OCI-LY3 (cell line): ENCODE data around the gene B4GALT3.

ENCODE experiments used
- H2AFZ ChIP-seq: fragments of 200-600, 300-600 bp; shearing (Covaris generic); 2 replicates; pipeline ENCODE4 v1.6.0; 2014; ENCODE audit warnings: antibody characterized with exemption, low read depth, low read length
- H3K27ac ChIP-seq: fragments of 200-600, 300-600 bp; sonication (generic); 2 replicates; pipeline ENCODE4 v1.5.1; 2014; ENCODE audit warnings: mild to moderate bottlenecking, low read length, moderate library complexity, mixed read lengths
- H3K27me3 ChIP-seq: fragments of 200-600, 300-600 bp; sonication (generic); 2 replicates; pipeline ENCODE4 v1.6.1; 2014; ENCODE audit warnings: low read depth, low read length, mixed read lengths
- H3K36me3 ChIP-seq: fragments of 200-600, 300-600 bp; sonication (generic); replicated peaks from 2 replicates; pipeline ENCODE3; 2014; ENCODE audit warnings: low read depth, low read length, mixed read lengths
- H3K4me1 ChIP-seq: fragments of 300-600, 200-600 bp; sonication (generic); 2 replicates; pipeline ENCODE4 v1.6.1; 2014; ENCODE audit warnings: low read length, mixed read lengths
- H3K4me2 ChIP-seq: fragments of 200-600, 300-600 bp; sonication (generic); 2 replicates; pipeline ENCODE4 v1.6.1; 2014; ENCODE audit warnings: low read length, mixed read lengths
- H3K4me3 ChIP-seq: fragments of 300-600, 200-600 bp; sonication (generic); 2 replicates; pipeline ENCODE4 v1.5.1; 2014; ENCODE audit warnings: antibody characterized with exemption, mild to moderate bottlenecking, low read length, moderate library complexity
- H3K79me2 ChIP-seq: fragments of 300-600, 200-600 bp; shearing (Covaris generic); 2 replicates; pipeline ENCODE4 v1.6.1; 2014; ENCODE audit warnings: mild to moderate bottlenecking, low read length, mixed read lengths
- H3K9ac ChIP-seq: fragments of 300-600, 200-600 bp; shearing (Covaris generic); 2 replicates; pipeline ENCODE4 v1.6.0; 2014; ENCODE audit warnings: mild to moderate bottlenecking, low read length, moderate library complexity
- H3K9me3 ChIP-seq: fragments of 200-600, 300-600 bp; shearing (Covaris generic); 2 replicates; pipeline ENCODE4 v1.6.1; 2014; ENCODE audit warnings: low read length, mixed read lengths; ENCODE audit not compliant: insufficient read depth
- H4K20me1 ChIP-seq: fragments of 200-600, 300-600 bp; sonication (generic); 2 replicates; pipeline ENCODE4 v1.6.1; 2016; ENCODE audit warnings: low read length, mixed read lengths; ENCODE audit not compliant: insufficient read depth
- EZH2phosphoT487 ChIP-seq: fragments of 200-600 bp; shearing (Covaris generic); IDR thresholded peaks from 2 replicates; pipeline ENCODE4 v1.6.1; 2018; ENCODE audit warnings: antibody characterized with exemption, mixed run types, low read depth
- TF ChIP-seq, protein P1 (sequence below): fragments of 200-600, 300-600 bp; sonication (generic); IDR thresholded peaks from 2 replicates; pipeline ENCODE4 v1.5.1; 2014; ENCODE audit warnings: antibody characterized with exemption, low read length, low read depth

B4GALT3 gene

DNA sequence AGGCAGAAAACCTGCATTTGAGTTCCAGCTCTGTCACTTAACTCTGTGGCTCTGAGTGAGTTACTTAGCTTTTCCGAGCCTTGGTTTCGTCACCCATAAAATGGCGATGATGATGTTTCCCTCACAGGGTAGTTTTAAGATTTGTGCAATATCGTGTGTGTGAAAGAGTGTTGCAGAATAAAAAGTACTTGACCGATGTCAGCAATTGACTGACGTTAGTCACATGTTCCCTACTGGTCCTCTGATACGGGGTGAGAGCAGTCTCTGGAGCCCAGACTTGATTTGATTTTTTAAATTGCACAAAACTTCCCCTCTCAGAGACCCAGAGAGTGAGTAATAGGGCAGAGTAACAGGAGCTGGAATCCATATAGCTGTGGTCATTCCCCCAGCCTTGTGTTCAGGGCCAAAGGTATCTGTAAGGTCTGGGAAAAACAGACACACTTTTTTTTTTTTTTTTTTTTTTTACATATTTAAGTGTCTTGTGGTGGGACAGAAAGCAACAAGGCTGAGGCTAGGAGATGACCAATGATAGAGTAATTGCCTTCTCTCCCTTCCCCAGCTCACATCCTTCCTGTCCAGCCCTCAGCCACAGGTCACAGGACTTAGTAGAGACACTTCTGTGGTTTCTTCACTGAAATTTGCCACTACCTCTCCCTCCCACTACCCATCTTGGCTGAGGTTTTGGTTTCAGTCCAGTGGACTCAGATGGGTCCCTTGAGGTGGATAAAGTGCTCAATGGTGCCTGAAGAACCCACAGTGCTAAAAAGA lies 39.8 kb upstream of the B4GALT3 start:
- Histone ChIP-seq H3K27ac (no peak overlapping the region), H3K36me3 (peaks cover 23% of the 10 kb centered on the region), H3K79me2 (no peaks in the 10 kb centered on the region), H3K9ac (no peak overlapping the region), H4K20me1 (no peaks in the 10 kb centered on the region), H3K4me2 (no peak overlapping the region), H3K9me3 (no peaks in the 10 kb centered on the region), H3K4me3 (no peak overlapping the region), H3K4me1 (peaks cover 5% of the 10 kb centered on the region), H3K27me3 (no peaks in the 10 kb centered on the region), H2AFZ (no peak overlapping the region)
- TF ChIP-seq EZH2phosphoT487: no peak
- TF ChIP-seq, protein P1, sequence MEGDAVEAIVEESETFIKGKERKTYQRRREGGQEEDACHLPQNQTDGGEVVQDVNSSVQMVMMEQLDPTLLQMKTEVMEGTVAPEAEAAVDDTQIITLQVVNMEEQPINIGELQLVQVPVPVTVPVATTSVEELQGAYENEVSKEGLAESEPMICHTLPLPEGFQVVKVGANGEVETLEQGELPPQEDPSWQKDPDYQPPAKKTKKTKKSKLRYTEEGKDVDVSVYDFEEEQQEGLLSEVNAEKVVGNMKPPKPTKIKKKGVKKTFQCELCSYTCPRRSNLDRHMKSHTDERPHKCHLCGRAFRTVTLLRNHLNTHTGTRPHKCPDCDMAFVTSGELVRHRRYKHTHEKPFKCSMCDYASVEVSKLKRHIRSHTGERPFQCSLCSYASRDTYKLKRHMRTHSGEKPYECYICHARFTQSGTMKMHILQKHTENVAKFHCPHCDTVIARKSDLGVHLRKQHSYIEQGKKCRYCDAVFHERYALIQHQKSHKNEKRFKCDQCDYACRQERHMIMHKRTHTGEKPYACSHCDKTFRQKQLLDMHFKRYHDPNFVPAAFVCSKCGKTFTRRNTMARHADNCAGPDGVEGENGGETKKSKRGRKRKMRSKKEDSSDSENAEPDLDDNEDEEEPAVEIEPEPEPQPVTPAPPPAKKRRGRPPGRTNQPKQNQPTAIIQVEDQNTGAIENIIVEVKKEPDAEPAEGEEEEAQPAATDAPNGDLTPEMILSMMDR: no peak

DNA sequence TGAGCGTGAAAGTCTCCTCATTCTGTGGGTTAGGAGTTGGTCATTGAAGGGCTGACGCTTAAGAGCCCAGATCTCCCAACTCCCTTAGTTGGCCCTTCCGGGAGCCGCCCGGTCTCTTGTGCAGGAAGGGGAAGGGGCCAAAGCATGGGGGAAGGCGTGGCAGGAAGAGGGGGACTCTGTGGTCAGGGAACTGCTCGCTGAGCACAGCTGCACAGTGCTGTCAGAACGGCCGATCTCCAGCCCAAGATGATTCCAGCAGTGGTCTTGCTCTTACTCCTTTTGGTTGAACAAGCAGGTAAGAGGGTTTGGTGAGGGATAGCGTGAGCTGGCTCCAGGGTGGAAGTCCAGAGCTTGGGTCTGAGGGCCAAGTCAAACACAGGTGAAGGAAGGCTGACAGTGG lies 37.8 kb upstream of the B4GALT3 start, which contains the start of gene FCER1G:
Gene FCER1G, plus strand, starts transcription at position 220 of the 400 bp plus-strand sequence. Its CDS starts 27 bp downstream, at position 247.
- Histone ChIP-seq H3K27me3 (no peaks in the 10 kb centered on the region), H3K4me1 (peaks cover 5% of the 10 kb centered on the region), H3K36me3 (peaks cover 41% of the 10 kb centered on the region), H3K9me3 (no peaks in the 10 kb centered on the region), H3K4me3 (no peak within 1 kb of the TSS), H4K20me1 (no peaks in the 10 kb centered on the region), H3K27ac (no peak within 1 kb of the TSS), H2AFZ (no peak within 1 kb of the TSS), H3K9ac (no peak within 1 kb of the TSS), H3K4me2 (no peak within 1 kb of the TSS), H3K79me2 (no peaks in the 10 kb centered on the region)
- TF ChIP-seq, protein P1: no peak
- no peak for TF ChIP-seq EZH2phosphoT487

DNA sequence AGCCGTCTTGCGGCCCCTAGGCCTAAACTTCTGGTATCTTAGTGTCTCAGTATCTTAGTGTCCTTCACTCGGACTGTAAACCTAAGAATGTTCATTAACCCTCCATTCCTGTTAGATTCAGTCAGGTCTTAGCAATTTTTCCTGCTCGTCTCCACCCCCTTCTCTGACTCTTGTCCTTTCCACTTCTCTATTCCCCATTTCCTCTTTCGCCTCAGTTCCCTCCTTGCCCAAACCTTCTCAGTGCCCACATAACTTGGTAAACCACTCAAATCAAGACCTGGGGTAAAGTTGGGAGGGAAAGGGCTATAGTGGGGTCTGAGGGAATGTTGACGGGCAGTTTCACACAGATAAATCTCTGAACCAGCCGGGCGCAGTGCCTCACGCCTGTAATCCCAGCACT lies 37.1 kb upstream of the B4GALT3 start:
- Histone ChIP-seq H3K36me3 (peaks cover 45% of the 10 kb centered on the region), H3K4me3 (no peak overlapping the region), H3K4me1 (peaks cover 7% of the 10 kb centered on the region), H3K27ac (no peak overlapping the region), H2AFZ (no peak overlapping the region), H4K20me1 (no peaks in the 10 kb centered on the region), H3K9me3 (no peaks in the 10 kb centered on the region), H3K4me2 (no peak overlapping the region), H3K27me3 (no peaks in the 10 kb centered on the region), H3K9ac (no peak overlapping the region), H3K79me2 (no peaks in the 10 kb centered on the region)
- TF ChIP-seq EZH2phosphoT487: no peak
- TF ChIP-seq, protein P1: no peak

DNA sequence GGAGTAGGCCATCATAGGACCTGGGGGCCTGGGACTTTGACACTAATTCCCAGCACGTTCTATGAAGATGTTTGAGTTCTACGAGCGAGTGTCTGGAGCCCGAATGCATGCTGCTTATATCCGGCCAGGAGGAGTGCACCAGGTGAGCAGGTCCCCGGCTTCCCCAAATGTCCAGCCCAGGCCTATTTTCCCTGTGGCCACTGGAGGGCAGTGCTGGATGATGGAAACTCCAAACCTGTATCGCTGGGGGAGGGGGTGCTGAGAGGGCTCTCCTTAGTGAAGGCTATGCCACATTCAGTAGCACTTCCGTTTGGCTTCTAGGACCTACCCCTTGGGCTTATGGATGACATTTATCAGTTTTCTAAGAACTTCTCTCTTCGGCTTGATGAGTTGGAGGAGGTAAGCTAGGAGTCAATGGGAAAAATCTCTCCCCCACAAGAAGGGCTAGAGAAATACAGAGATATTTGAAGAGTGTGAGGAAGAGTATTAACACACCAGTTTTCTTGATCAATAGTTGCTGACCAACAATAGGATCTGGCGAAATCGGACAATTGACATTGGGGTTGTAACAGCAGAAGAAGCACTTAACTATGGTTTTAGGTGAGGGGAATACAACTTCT lies 32.6 kb upstream of the B4GALT3 start:
- no peaks in the 10 kb centered on the region for H3K9me3 ChIP-seq
- H3K36me3 ChIP-seq: peaks cover 71% of the 10 kb centered on the region
- no peaks in the 10 kb centered on the region for H3K27me3 ChIP-seq
- no peak overlapping the region for H2AFZ ChIP-seq
- peaks cover 3% of the 10 kb centered on the region; the same call in 1 of the 2 replicates for H3K4me1 ChIP-seq
- no peak overlapping the region for H3K4me2 ChIP-seq
- H3K27ac ChIP-seq: no peak overlapping the region
- H3K79me2 ChIP-seq: no peaks in the 10 kb centered on the region
- no peaks in the 10 kb centered on the region for H4K20me1 ChIP-seq
- TF ChIP-seq, protein P1: peak; percentile 92
- TF ChIP-seq EZH2phosphoT487: no peak
- no peak overlapping the region for H3K9ac ChIP-seq
- no peak overlapping the region for H3K4me3 ChIP-seq
